Heart right ventricle (tissue), 16 donors: ENCODE results near the gene TESMIN. TPM values are rescaled to one million over a fixed set of nuclear protein-coding genes. Genes with fewer than 3 reads are reported as not detected.

Source experiments
- ATAC-seq, 8 donors: fragments of 200-7000 bp; cut with Tn5 transposase; one replicate each; pipeline ENCODE4 v1.9.1; 2020; ENCODE audit warnings: mild to moderate bottlenecking in 8 of 8, moderate library complexity in 8 of 8, moderate number of reproducible peaks in 1 of 8
- DNase-seq, 2 donors: peaks; one replicate each; pipeline ENCODE4 v3.0.0-alpha.2; 2020
- H3K27ac ChIP-seq, 10 donors: fragments of 200-600 bp; sonication (generic) in 2 of 10; one replicate each; pipeline versions ENCODE4 v1.5.0 to v1.8.0; 2020 to 2022; ENCODE audit warnings: mild to moderate bottlenecking in 3 of 10
- H3K27me3 ChIP-seq, 7 donors: fragments of 200-600 bp; one replicate each; pipeline ENCODE4 v1.8.0; 2021 to 2022; ENCODE audit warnings: mild to moderate bottlenecking in 2 of 7
- H3K36me3 ChIP-seq, 9 donors: fragments of 200-600 bp; sonication (generic) in 1 of 9; one replicate each; pipeline versions ENCODE4 v1.5.0 to v1.8.0; 2020 to 2022; ENCODE audit warnings: mild to moderate bottlenecking in 2 of 9
- H3K4me1 ChIP-seq, 9 donors: fragments of 200-600 bp; sonication (generic) in 1 of 9; one replicate each; pipeline versions ENCODE4 v1.5.0 to v1.8.0; 2020 to 2022; ENCODE audit warnings: mild to moderate bottlenecking in 4 of 9
- H3K4me3 ChIP-seq, 10 donors: fragments of 200-600 bp; sonication (generic) in 2 of 10; one replicate each; pipeline versions ENCODE4 v1.5.0 to v1.8.0; 2020 to 2022; ENCODE audit warnings: mild to moderate bottlenecking in 7 of 10, moderate library complexity in 2 of 10
- H3K9me3 ChIP-seq, 11 donors: fragments of 200-600 bp in 10 of 11; sonication (generic) in 2 of 11; one replicate each; pipeline versions ENCODE4 v1.5.0 to v1.8.0; 2013 to 2022; ENCODE audit warnings: mild to moderate bottlenecking in 2 of 11, control low read depth in 1 of 11, moderate library complexity in 1 of 11
- WGBS, 2 donors: extraction: QIAGEN DNeasy Blood & Tissue Kit; methylation state at CpG; one replicate each; pipeline ENCODE4 v1.1.7; 2013; ENCODE audit warnings: inconsistent platforms in 1 of 2; 5-methylcytosine and 5-hydroxymethylcytosine counted together
- intact Hi-C, 10 donors: fragments of 100-400 bp; cut with DNase I; formaldehyde crosslinking; loops; one replicate each; pipeline versions ENCODE4 v1.11.1 to v1.14.2; 2022
- polyA plus RNA-seq, 2 donors: library from polyadenylated mRNA; stranded (reverse); fragments of 200-250 nt; gene quantifications; one replicate each; pipeline ENCODE4 v1.2.3, GENCODE V29; 2013
- total RNA-seq, 10 donors: library from RNA; stranded (reverse); fragmentation: NEBNext Ultra II Directional in 3 of 10; extraction: Animal tissue kit (Norgen Biotek cat#: 25700) in 3 of 10; gene quantifications; one replicate each; pipeline versions ENCODE4 v1.2.1 to v1.2.4, GENCODE V29; 2021 to 2023
- TF ChIP-seq, protein P1 (sequence below), 9 donors: fragments of 200-600 bp; sonication (generic) in 2 of 9; IDR thresholded peaks; one replicate each; pipeline versions ENCODE4 v1.5.0 to v1.8.0; 2021 to 2022; ENCODE audit warnings: antibody characterized with exemption in 9 of 9, mild to moderate bottlenecking in 5 of 9, moderate library complexity in 1 of 9
- donor health status: Arrhythmogenic right ventricular cardiomyopathy.
- donor health status: ischemic (EF 13 %, LVEDD 7.1; RV severe dilation, severe dysfunction).
- donor health status: healthy with polysubstance abuse.
- donor health status: DM: no; HTN: yes; CAD: no.
- donor health status: DM: no; HTN: no; CAD: no.
- donor health status: ischemic (EF 25% LVEDD 6.9; RV normal size, moderate dysfunction).
- donor health status: ischemic (EF 25% LVEDD 5.7; RV mildly dilated, moderate dysfunction).
- donor health status: healthy.
- donor health status: DM: yes; HTN: yes; CAD: no.
- donor health status: Ischemic cardiomyopathy.
- donor health status: ischemic (EF 35%, LVEDD 5.7; RV mildly dilated, moderate dysfunction).
- donor health status: nonischemic (EF 11% LVEDD 7.7; RV severe dilation, severe dysfunction).
- donor health status: DM: yes; HTN: yes; CAD: no.
- donor health status: PGD.
- donor health status: ischemic (EF 29% LVEDD 5.4; RV normal size, mild dysfunction).
- donor health status: nonischemic (EF 23%, LVEDD 6.1; RV moderate dilation, normal function).

The TESMIN gene
- total and polyA plus RNA-seq, 12 donors: 0.13 to 2.6 (median 0.63) TPM; not detected in 2

DNA sequence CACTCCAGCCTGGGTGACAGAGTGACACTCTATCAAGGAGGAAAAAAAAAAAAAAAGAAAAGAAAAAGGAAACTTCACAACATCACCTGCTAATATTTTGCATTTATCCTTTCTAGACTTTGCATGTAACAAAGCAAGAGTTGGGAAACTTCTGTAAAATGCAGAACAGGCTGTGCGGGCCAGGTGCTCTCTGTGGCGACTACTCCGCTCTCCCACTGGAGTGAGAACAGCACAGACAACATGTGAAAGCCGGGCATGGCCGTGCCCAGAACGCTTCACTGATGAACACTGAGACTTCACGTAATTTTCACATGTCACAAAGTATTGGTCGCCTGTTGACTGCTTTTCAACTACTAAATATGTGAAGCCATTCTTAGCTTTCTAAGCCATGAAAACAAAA lies 15.5 kb upstream of the TESMIN start:
- H3K4me3 ChIP-seq: no peak overlapping the region
- DNase-seq: no peak
- H3K4me1 ChIP-seq: no peaks in the 10 kb centered on the region
- intact Hi-C loops: loop anchor here in 1 of 10 donors (10.0 kb wide), 1 partner anchor 318 kb away; no protein-coding TSS in a partner anchor
- TF ChIP-seq, protein P1, sequence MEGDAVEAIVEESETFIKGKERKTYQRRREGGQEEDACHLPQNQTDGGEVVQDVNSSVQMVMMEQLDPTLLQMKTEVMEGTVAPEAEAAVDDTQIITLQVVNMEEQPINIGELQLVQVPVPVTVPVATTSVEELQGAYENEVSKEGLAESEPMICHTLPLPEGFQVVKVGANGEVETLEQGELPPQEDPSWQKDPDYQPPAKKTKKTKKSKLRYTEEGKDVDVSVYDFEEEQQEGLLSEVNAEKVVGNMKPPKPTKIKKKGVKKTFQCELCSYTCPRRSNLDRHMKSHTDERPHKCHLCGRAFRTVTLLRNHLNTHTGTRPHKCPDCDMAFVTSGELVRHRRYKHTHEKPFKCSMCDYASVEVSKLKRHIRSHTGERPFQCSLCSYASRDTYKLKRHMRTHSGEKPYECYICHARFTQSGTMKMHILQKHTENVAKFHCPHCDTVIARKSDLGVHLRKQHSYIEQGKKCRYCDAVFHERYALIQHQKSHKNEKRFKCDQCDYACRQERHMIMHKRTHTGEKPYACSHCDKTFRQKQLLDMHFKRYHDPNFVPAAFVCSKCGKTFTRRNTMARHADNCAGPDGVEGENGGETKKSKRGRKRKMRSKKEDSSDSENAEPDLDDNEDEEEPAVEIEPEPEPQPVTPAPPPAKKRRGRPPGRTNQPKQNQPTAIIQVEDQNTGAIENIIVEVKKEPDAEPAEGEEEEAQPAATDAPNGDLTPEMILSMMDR (IDR thresholded peaks at IDR 0.05): no peak
- peaks cover 2 to 97% (median 51%) of the 10 kb centered on the region in 9 donors for H3K36me3 ChIP-seq
- no peak overlapping the region for H3K27ac ChIP-seq
- 96 to 98% methylated on average over 8 of the region's 8 CpGs for WGBS, 2 donors
- H3K9me3 ChIP-seq: no peaks in the 10 kb centered on the region
- no peaks in the 10 kb centered on the region for H3K27me3 ChIP-seq
- ATAC-seq: no peak

- no peak overlapping the region for H3K27ac ChIP-seq
- peaks cover 0 to 97% (median 47%) of the 10 kb centered on the region in 9 donors for H3K36me3 ChIP-seq
- intact Hi-C loops: loop anchor here in 1 of 10 donors (10.0 kb wide), 1 partner anchor 320 kb away; no protein-coding TSS in a partner anchor
- H3K4me3 ChIP-seq: no peak overlapping the region
- no peaks in the 10 kb centered on the region for H3K4me1 ChIP-seq
- no peak for DNase-seq
- ATAC-seq: no peak
- TF ChIP-seq, protein P1 (IDR thresholded peaks at IDR 0.05): no peak
- no peaks in the 10 kb centered on the region for H3K27me3 ChIP-seq
- 82 to 84% methylated on average over 16 of the region's 16 CpGs for WGBS, 2 donors
- no peaks in the 10 kb centered on the region for H3K9me3 ChIP-seq
These were observed 13.4 kb upstream of the TESMIN start for GRCh38 chr11:68764746-68765145.

- H3K27ac ChIP-seq: no peak overlapping the region
- TF ChIP-seq, protein P1 (IDR thresholded peaks at IDR 0.05): peak in 4 of 9 donors; percentile 15 to 40 (median 24)
- H3K36me3 ChIP-seq: peaks cover 0 to 97% (median 51%) of the 10 kb centered on the region in 9 donors
- no peak for DNase-seq
- intact Hi-C loops: loop anchor here in 1 of 10 donors (10.0 kb wide), 1 partner anchor 321 kb away; no protein-coding TSS in a partner anchor
- H3K27me3 ChIP-seq: no peaks in the 10 kb centered on the region
- no peak overlapping the region for H3K4me3 ChIP-seq
- H3K4me1 ChIP-seq: no peaks in the 10 kb centered on the region
- H3K9me3 ChIP-seq: no peaks in the 10 kb centered on the region
- WGBS, 2 donors: 85 to 87% methylated on average over 14 of the region's 14 CpGs
- peak in 6 of 8 donors; percentile 7 to 66 (median 52) for ATAC-seq
These were observed 12.8 kb upstream of the TESMIN start for GRCh38 chr11:68763926-68764657.

GRCh38 chr11:68763181-68763721 lies 11.9 kb upstream of the TESMIN start:
- Histone ChIP-seq H3K4me3 (no peak overlapping the region), H3K36me3 (peaks cover 0 to 97% (median 52%) of the 10 kb centered on the region in 9 donors), H3K27me3 (no peaks in the 10 kb centered on the region), H3K4me1 (no peaks in the 10 kb centered on the region), H3K9me3 (no peaks in the 10 kb centered on the region), H3K27ac (no peak overlapping the region)
- DNase-seq (no peak), ATAC-seq (no peak)
- TF ChIP-seq, protein P1 (IDR thresholded peaks at IDR 0.05): no peak
- intact Hi-C loops: loop anchor here in 1 of 10 donors (10.0 kb wide), 1 partner anchor 322 kb away; no protein-coding TSS in a partner anchor
- 68 to 78% methylated on average over 10 of the region's 10 CpGs for WGBS, 2 donors
